Measurements from ENCODE around the gene KCNJ15. TPM values are rescaled to one million over a fixed set of nuclear protein-coding genes. Genes with fewer than 3 reads are reported as not detected.

The KCNJ15 gene
- total and polyA plus RNA-seq, 2 of the 8 experiments (the other 6 are each of a cell fraction or from before 2014, with no cell fraction given), result under 0.01 TPM; not detected in 1

DNA sequence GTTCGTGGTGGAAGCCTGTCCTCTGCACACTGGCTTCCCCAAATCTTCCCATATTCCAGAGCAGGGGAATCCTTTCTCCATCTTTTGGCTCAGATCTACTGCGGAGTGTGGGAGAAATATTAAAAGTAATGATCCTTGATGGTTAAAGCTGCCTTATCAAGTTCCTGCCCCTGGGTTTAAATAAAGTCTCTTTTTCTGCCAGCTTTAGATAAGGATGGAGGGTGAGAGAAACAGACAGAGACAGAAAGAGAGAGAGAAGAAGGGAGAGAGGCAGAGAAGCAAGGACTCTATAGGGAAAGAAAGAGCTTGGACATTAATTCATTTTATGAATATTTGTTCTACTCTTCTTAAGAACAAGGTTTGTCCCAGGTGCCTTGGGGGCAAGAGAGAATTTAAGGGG lies 98.0 kb downstream of the KCNJ15 start:
- Histone ChIP-seq H2BK5ac (ENCODE audit: low read depth, low read length) (no peak overlapping the region), H2BK120ac (replicated peaks; ENCODE audit: low read depth, low read length) (no peak overlapping the region), H4K8ac (ENCODE audit: extremely low read depth, insufficient read depth, low read length) (no peak overlapping the region), H3K4me1 (replicated peaks in 1 of 4; ENCODE audit: control insufficient read depth in 3 of 4, insufficient read depth in 4 of 4, low read length in 3 of 4) (peaks cover 0 to 11% (median 4%) of the 10 kb centered on the region in 4 experiments; a peak in 3 of 7 replicates), H4K20me1 (replicated peaks in 1 of 2; ENCODE audit: control insufficient read depth in 1 of 2, insufficient read depth in 2 of 2, low read length in 2 of 2) (no peaks in the 10 kb centered on the region), H3K9me3 (ENCODE audit: insufficient read depth in 2 of 2, low read depth in 1 of 2, low read length in 1 of 2) (no peaks in the 10 kb centered on the region; a peak in 1 of 4 replicates), H4K91ac (replicated peaks; ENCODE audit: insufficient read length, low read length) (no peak overlapping the region), H3K36me3 (ENCODE audit: control insufficient read depth in 2 of 4, insufficient read depth in 4 of 4, low read length in 3 of 4) (no peaks in the 10 kb centered on the region), H3K4ac (replicated peaks; ENCODE audit: insufficient read length, low read depth, low read length) (no peak overlapping the region), H3K4me2 (ENCODE audit: insufficient read depth in 1 of 2, low read depth in 2 of 2, low read length in 2 of 2) (no peak overlapping the region), H3K23ac (ENCODE audit: insufficient read length) (no peak overlapping the region), H3K27ac (ENCODE audit: low read depth, low read length) (no peak overlapping the region), H3K23me2 (ENCODE audit: low read depth, low read length) (no peaks in the 10 kb centered on the region), H2BK20ac (ENCODE audit: low read length) (no peak overlapping the region), H2AK5ac (ENCODE audit: low read depth, low read length) (no peak overlapping the region), H4K5ac (ENCODE audit: insufficient read length, low read depth, low read length) (no peak overlapping the region), H2BK12ac (ENCODE audit: low read depth, low read length) (no peak overlapping the region), H3K56ac (replicated peaks; ENCODE audit: insufficient read length, low read depth, low read length) (no peak overlapping the region), H2BK15ac (ENCODE audit: low read length) (no peak overlapping the region), H3K14ac (ENCODE audit: insufficient read length) (no peak overlapping the region), H3K79me1 (ENCODE audit: low read depth, low read length) (no peaks in the 10 kb centered on the region), H2AFZ (ENCODE audit: low read length) (no peak overlapping the region), H3K4me3 (ENCODE audit: extremely low read depth in 1 of 4, insufficient read depth in 2 of 4, low read depth in 3 of 4, low read length in 4 of 4) (no peak overlapping the region), H3K79me2 (ENCODE audit: control insufficient read depth in 1 of 2, insufficient read depth in 2 of 2, low read length in 2 of 2) (no peaks in the 10 kb centered on the region), H3K9ac (replicated peaks in 1 of 4; ENCODE audit: extremely low read depth in 1 of 4, low read depth in 3 of 4, low read length in 3 of 4) (no peak overlapping the region), H3K27me3 (replicated peaks in 1 of 4; ENCODE audit: control insufficient read depth in 3 of 4, extremely low read depth in 1 of 4, insufficient read depth in 3 of 4, low read length in 3 of 4) (peaks cover 0 to 4% (median 0%) of the 10 kb centered on the region in 4 experiments; a peak in 3 of 7 replicates), H3K18ac (ENCODE audit: extremely low read depth, low read length) (no peak overlapping the region)
- DNase-seq (ENCODE audit: low read depth in 1 of 2, low spot score in 2 of 2), result no peak
- no peak for TF ChIP-seq SIX5 (IDR thresholded peaks at IDR 0.05; ENCODE audit: low read depth, low read length)
- no peak for TF ChIP-seq FOSL1 (IDR thresholded peaks at IDR 0.05; ENCODE audit: insufficient read depth, low read depth, low read length)
- TF ChIP-seq KDM1A (IDR thresholded peaks at IDR 0.05; ENCODE audit: borderline replicate concordance, low read length), result no peak
- TF ChIP-seq ZNF274 (IDR thresholded peaks at IDR 0.05; ENCODE audit: borderline replicate concordance, extremely low read depth, low read length), result no peak
- no peak for TF ChIP-seq NANOG (IDR thresholded peaks at IDR 0.05; ENCODE audit: insufficient read depth, low read depth, low read length, poor library complexity, severe bottlenecking)
- no peak for TF ChIP-seq GABPA (IDR thresholded peaks at IDR 0.05; ENCODE audit: borderline replicate concordance, insufficient read depth, low read length)
- TF ChIP-seq KDM4A (IDR thresholded peaks at IDR 0.05; ENCODE audit: low read depth, low read length, severe bottlenecking), result no peak
- TF ChIP-seq RXRA (IDR thresholded peaks at IDR 0.05; ENCODE audit: insufficient read depth, low read depth, low read length), result no peak
- no peak for TF ChIP-seq BACH1 (IDR thresholded peaks at IDR 0.05; ENCODE audit: low read length)
- TF ChIP-seq CBX8 (IDR thresholded peaks at IDR 0.05; ENCODE audit: borderline replicate concordance, low read depth, low read length), result no peak
- ChIA-PET POLR2A (ENCODE audit: partially characterized antibody) (interaction anchor here (0.5 kb wide), 1 partner anchor 598 kb away, joined by 4 read pairs; no protein-coding TSS in a partner anchor), CTCF (ENCODE audit: partially characterized antibody) (interaction anchor here (0.7 to 9.0 kb wide), 16 partner anchors 11 to 654 kb away, joined by 3 to 366 read pairs (median 5); no protein-coding TSS in a partner anchor)
- 89% methylated on average over 2 of the region's 2 CpGs; no CpG with 5 or more reads in 1 of the 2 experiments for WGBS, 2 experiments (ENCODE audit: extremely low coverage in 1 of 2, insufficient coverage in 1 of 2, insufficient read length in 1 of 2, insufficient replicate concordance in 2 of 2, low coverage in 1 of 2, low lambda C conversion rate in 2 of 2, missing lambda C conversion rate in 1 of 2)
- FAIRE-seq, result no peak

Measured in H1 (cell line).